ENCODE measurements around the gene ARMC3. TPM values are rescaled to one million over a fixed set of nuclear protein-coding genes. Genes with fewer than 3 reads are reported as not detected.

Gene ARMC3
- total RNA-seq, 1 experiment from 2014 or later, result 0.09 TPM

DNA sequence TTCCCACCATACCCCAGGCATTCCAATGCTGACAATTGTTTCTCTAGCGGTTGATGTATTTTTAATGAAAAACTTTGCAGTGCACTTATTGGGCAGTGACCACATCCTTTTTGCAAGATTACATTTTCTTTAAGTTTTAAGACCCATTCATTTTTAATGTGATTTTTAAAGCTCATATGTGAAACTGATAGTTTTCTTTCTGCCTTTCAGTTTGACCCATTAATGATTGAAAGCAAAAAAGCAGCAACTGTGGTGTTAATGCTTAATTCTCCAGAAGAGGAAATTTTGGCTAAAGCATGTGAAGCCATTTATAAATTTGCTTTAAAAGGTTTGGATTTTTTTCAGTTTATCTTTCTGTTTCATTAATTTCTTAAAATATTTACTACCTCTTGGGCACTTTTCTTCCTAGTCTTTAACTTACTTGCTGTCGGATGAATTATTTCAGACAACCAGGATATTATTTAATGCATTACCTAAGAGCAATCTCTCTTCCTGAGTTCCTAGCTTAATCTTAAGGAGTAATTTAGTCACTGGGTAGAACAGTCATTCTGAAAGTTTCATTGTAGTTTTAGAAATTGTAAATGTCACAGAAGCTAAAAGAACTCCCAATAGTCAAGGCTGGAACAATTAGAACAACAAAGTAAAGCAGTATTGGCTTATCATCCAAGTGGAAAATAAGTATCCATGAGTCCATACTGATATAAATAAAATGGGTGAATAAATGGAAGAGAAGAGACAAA is 18.3 kb downstream of the ARMC3 start:
- Histone ChIP-seq H3K27ac (ENCODE audit: insufficient read length, low read depth, low read length) (no peak overlapping the region), H4K8ac (replicated peaks; ENCODE audit: insufficient read length, low read depth, low read length) (no peak overlapping the region), H3K56ac (ENCODE audit: insufficient read length, low read depth, low read length) (no peak overlapping the region), H3K79me1 (ENCODE audit: insufficient read depth, low read depth, low read length, poor library complexity, severe bottlenecking) (no peaks in the 10 kb centered on the region), H3K79me2 (ENCODE audit: insufficient read depth, low read length) (no peaks in the 10 kb centered on the region), H3K4me1 (ENCODE audit: insufficient read depth, low read length) (no peaks in the 10 kb centered on the region), H2BK15ac (ENCODE audit: low read depth, low read length) (no peak overlapping the region), H3K18ac (ENCODE audit: insufficient read length, low read depth, low read length) (no peak overlapping the region), H4K91ac (ENCODE audit: insufficient read length, low read depth, low read length) (no peak overlapping the region), H2BK12ac (ENCODE audit: insufficient read length, low read depth, low read length) (no peak overlapping the region), H3K27me3 (ENCODE audit: insufficient read depth, low read length) (no peaks in the 10 kb centered on the region), H3K23me2 (ENCODE audit: insufficient read length, low read depth, low read length, poor library complexity, severe bottlenecking) (no peaks in the 10 kb centered on the region), H4K5ac (ENCODE audit: insufficient read length, low read depth, low read length) (no peak overlapping the region), H3K14ac (ENCODE audit: insufficient read depth, low read length) (no peak overlapping the region), H2BK120ac (ENCODE audit: low read depth, low read length, poor library complexity, severe bottlenecking) (no peak overlapping the region), H2AFZ (ENCODE audit: low read length) (no peak overlapping the region), H3K4me2 (ENCODE audit: insufficient read depth, insufficient read length, low read length) (no peak overlapping the region), H2AK5ac (ENCODE audit: insufficient read length, low read length) (no peak overlapping the region), H3K9me3 (ENCODE audit: control insufficient read depth, low read depth, low read length) (no peaks in the 10 kb centered on the region), H3K23ac (ENCODE audit: insufficient read length, low read depth, low read length) (no peak overlapping the region), H3K4ac (ENCODE audit: low read depth, low read length) (no peak overlapping the region), H3T11ph (ENCODE audit: low read length) (no peak overlapping the region), H3K9ac (ENCODE audit: extremely low read depth, insufficient read length, low read length) (no peak overlapping the region), H4K20me1 (ENCODE audit: control insufficient read depth, insufficient read depth, insufficient read length) (no peaks in the 10 kb centered on the region), H2BK20ac (ENCODE audit: low read depth, low read length, poor library complexity, severe bottlenecking) (no peak overlapping the region), H2BK5ac (ENCODE audit: insufficient read length, low read length) (no peak overlapping the region)
- Mint-ChIP-seq H3K4me3 (no peak overlapping the region), H3K27me3 (ENCODE audit: low read depth) (peaks cover 1% of the 10 kb centered on the region; the same call in 1 of the 2 replicates), H3K27ac (no peak overlapping the region), H3K4me1 (no peaks in the 10 kb centered on the region), H3K9me3 (peaks cover 13 to 15% of the 10 kb centered on the region in 2 experiments; a peak in 4 of 5 replicates), H3K36me3 (ENCODE audit: insufficient read depth in 1 of 3, low read depth in 3 of 3) (peaks cover 0 to 14% (median 6%) of the 10 kb centered on the region in 3 experiments; a peak in 6 of 7 replicates)
- TF ChIP-seq, protein P1, sequence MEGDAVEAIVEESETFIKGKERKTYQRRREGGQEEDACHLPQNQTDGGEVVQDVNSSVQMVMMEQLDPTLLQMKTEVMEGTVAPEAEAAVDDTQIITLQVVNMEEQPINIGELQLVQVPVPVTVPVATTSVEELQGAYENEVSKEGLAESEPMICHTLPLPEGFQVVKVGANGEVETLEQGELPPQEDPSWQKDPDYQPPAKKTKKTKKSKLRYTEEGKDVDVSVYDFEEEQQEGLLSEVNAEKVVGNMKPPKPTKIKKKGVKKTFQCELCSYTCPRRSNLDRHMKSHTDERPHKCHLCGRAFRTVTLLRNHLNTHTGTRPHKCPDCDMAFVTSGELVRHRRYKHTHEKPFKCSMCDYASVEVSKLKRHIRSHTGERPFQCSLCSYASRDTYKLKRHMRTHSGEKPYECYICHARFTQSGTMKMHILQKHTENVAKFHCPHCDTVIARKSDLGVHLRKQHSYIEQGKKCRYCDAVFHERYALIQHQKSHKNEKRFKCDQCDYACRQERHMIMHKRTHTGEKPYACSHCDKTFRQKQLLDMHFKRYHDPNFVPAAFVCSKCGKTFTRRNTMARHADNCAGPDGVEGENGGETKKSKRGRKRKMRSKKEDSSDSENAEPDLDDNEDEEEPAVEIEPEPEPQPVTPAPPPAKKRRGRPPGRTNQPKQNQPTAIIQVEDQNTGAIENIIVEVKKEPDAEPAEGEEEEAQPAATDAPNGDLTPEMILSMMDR (conservative IDR thresholded peaks at IDR 0.05), result no peak
- no peak for DNase-seq
- no CpG with 5 or more reads among the region's 2 CpGs for WGBS (ENCODE audit: extremely low coverage, insufficient read length, low lambda C conversion rate)

Data from H9 (cell line).